H7 (cell line): ENCODE measurements around the gene FRG1. TPM values are rescaled to one million over a fixed set of nuclear protein-coding genes. Genes with fewer than 3 reads are reported as not detected.
A peak's percentile ranks its signal among the peaks of the same experiment; 100 is the strongest.
"Not testable (repeated sequence)": the region's sequence is repeated elsewhere in the genome, so short reads cannot be mapped to it uniquely, and the experiment has no call there.

Experiments
- DNase-seq: peaks from one replicate; pipeline ENCODE4 v3.0.0; 2012
- H3K27me3 ChIP-seq: 2 replicates; pipeline ENCODE4 v1.6.0; 2011; ENCODE audit warnings: mild to moderate bottlenecking, low read length; ENCODE audit not compliant: control insufficient read depth, insufficient read depth
- H3K36me3 ChIP-seq: replicated peaks from 2 replicates; pipeline ENCODE4 v1.5.1; 2011; ENCODE audit warnings: low read length; ENCODE audit not compliant: control insufficient read depth, insufficient read depth
- H3K4me3 ChIP-seq: 2 replicates; pipeline ENCODE4 v1.5.1; 2011; ENCODE audit warnings: low read depth, mild to moderate bottlenecking, control low read depth, low read length, moderate library complexity; ENCODE audit not compliant: insufficient read depth
- total RNA-seq: library from RNA; depleted of rRNA; stranded (reverse); fragments of >200 nt; shearing (Covaris generic); gene quantifications from 2 replicates; pipeline ENCODE4 v1.2.3, GENCODE V29; 2014; rRNA removed

The FRG1 gene
- total RNA-seq, 1 experiment from 2014 or later: 19.5 TPM

- no peaks in the 10 kb centered on the region for H3K36me3 ChIP-seq
- H3K4me3 ChIP-seq: no peak overlapping the region
- no peaks in the 10 kb centered on the region for H3K27me3 ChIP-seq
- DNase-seq: no peak
These were observed 33.0 kb downstream of the FRG1 start for GRCh38 chr4:189973646-189974045.

GRCh38 chr4:189974056-189974455 lies 33.4 kb downstream of the FRG1 start:
- no peak overlapping the region for H3K4me3 ChIP-seq
- no peaks in the 10 kb centered on the region for H3K36me3 ChIP-seq
- DNase-seq: peak; percentile 31
- no peaks in the 10 kb centered on the region for H3K27me3 ChIP-seq

GRCh38 chr4:189979196-189980047 lies 38.8 kb downstream of the FRG1 start:
- H3K4me3 ChIP-seq: no peak overlapping the region
- H3K36me3 ChIP-seq: no peaks in the 10 kb centered on the region
- no peaks in the 10 kb centered on the region for H3K27me3 ChIP-seq
- DNase-seq: peak; percentile 17

- H3K36me3 ChIP-seq, H3K4me3 ChIP-seq, H3K27me3 ChIP-seq: not testable (repeated sequence)
- peak; percentile 37 for DNase-seq
These were observed 39.6 kb downstream of the FRG1 start for GRCh38 chr4:189980292-189980691.

GRCh38 chr4:189981970-189982369 lies 41.3 kb downstream of the FRG1 start:
- DNase-seq: no peak
- Histone ChIP-seq H3K36me3 (no peaks in the 10 kb centered on the region), H3K4me3 (no peak overlapping the region), H3K27me3 (no peaks in the 10 kb centered on the region)

- peak; percentile 6 for DNase-seq
- not testable (repeated sequence) for H3K4me3 ChIP-seq, H3K36me3 ChIP-seq, H3K27me3 ChIP-seq
These were observed 43.3 kb downstream of the FRG1 start for GRCh38 chr4:189983916-189984526.

- H3K4me3 ChIP-seq, DNase-seq, H3K36me3 ChIP-seq, H3K27me3 ChIP-seq: not testable (repeated sequence)
These were observed 44.0 kb downstream of the FRG1 start for GRCh38 chr4:189984661-189985060.

- H3K36me3 ChIP-seq, H3K4me3 ChIP-seq, DNase-seq, H3K27me3 ChIP-seq: not testable (repeated sequence)
These were observed 45.1 kb downstream of the FRG1 start for GRCh38 chr4:189985651-189986243.

GRCh38 chr4:189988877-189989431 lies 48.3 kb downstream of the FRG1 start:
- no peaks in the 10 kb centered on the region for H3K27me3 ChIP-seq
- no peak overlapping the region for H3K4me3 ChIP-seq
- DNase-seq: peak; percentile 27
- H3K36me3 ChIP-seq: no peaks in the 10 kb centered on the region

- not testable (repeated sequence) for H3K4me3 ChIP-seq, H3K27me3 ChIP-seq, H3K36me3 ChIP-seq, DNase-seq
These were observed 49.3 kb downstream of the FRG1 start for GRCh38 chr4:189989941-189990340.

Other genes starting within 250 kb of the FRG1 start
- gene FRG2, start 86.4 kb downstream of the FRG1 start, total RNA-seq: 0.18 TPM in 1 of 2 replicates, not detected in the other
- gene DBET, start 123.6 kb downstream of the FRG1 start, total RNA-seq: not detected in 2 replicates
- gene DUX4, start 232.9 kb downstream of the FRG1 start, total RNA-seq: not detected in 2 replicates